Measurements from ENCODE around the gene FCHO1. TPM values are rescaled to one million over a fixed set of nuclear protein-coding genes. Genes with fewer than 3 reads are reported as not detected.

The FCHO1 gene
- total RNA-seq, 4 donors from 2014 or later: under 0.01 to 3.8 (median 1.4) TPM; not detected in 1

- no peak for TF ChIP-seq POLR2A (IDR thresholded peaks at IDR 0.05)
- TF ChIP-seq, protein P1, sequence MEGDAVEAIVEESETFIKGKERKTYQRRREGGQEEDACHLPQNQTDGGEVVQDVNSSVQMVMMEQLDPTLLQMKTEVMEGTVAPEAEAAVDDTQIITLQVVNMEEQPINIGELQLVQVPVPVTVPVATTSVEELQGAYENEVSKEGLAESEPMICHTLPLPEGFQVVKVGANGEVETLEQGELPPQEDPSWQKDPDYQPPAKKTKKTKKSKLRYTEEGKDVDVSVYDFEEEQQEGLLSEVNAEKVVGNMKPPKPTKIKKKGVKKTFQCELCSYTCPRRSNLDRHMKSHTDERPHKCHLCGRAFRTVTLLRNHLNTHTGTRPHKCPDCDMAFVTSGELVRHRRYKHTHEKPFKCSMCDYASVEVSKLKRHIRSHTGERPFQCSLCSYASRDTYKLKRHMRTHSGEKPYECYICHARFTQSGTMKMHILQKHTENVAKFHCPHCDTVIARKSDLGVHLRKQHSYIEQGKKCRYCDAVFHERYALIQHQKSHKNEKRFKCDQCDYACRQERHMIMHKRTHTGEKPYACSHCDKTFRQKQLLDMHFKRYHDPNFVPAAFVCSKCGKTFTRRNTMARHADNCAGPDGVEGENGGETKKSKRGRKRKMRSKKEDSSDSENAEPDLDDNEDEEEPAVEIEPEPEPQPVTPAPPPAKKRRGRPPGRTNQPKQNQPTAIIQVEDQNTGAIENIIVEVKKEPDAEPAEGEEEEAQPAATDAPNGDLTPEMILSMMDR (IDR thresholded peaks at IDR 0.05): no peak
- H3K4me1 ChIP-seq: no peaks in the 10 kb centered on the region
- H3K27me3 ChIP-seq: no peaks in the 10 kb centered on the region
- no peak for DNase-seq
- no peaks in the 10 kb centered on the region for H3K9me3 ChIP-seq
- intact Hi-C loops (cut with DNase I; ENCODE audit: low total_unique reads): no loop called here
- no peak overlapping the region for H3K27ac ChIP-seq
- H3K4me3 ChIP-seq: no peak overlapping the region
- no peaks in the 10 kb centered on the region for H3K36me3 ChIP-seq
Measured at GRCh38 chr19:17755977-17756670, 4.8 kb downstream of the FCHO1 start.

DNA sequence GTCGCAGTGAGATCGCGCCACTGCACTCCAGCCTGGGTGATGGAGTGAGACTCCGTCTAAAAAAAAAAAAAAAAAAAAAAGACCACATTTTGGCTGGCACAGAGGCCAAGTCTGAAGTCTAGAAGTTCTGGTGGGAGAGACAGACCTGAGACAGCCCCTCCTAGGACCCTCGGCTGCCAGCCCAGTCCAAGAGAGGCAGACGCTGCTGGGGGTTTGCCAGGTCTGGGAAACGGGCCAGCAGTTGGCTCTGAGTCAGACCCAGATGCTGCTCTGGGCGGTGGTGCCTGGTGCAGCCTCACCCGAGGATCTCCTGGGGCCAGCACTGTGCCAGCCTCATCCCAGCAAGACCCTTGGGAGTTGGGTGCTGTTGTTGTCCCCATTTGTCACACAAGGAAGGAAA is 5.8 kb downstream of the FCHO1 start:
- DNase-seq: peak; percentile 26 to 53
- no peak for TF ChIP-seq POLR2A (IDR thresholded peaks at IDR 0.05)
- TF ChIP-seq, protein P1 (IDR thresholded peaks at IDR 0.05): no peak
- H3K27me3 ChIP-seq: no peaks in the 10 kb centered on the region
- intact Hi-C loops (cut with DNase I; ENCODE audit: low total_unique reads): no loop called here
- H3K9me3 ChIP-seq: no peaks in the 10 kb centered on the region
- no peaks in the 10 kb centered on the region for H3K36me3 ChIP-seq
- H3K4me3 ChIP-seq: no peak overlapping the region
- H3K27ac ChIP-seq: no peak overlapping the region
- H3K4me1 ChIP-seq: no peaks in the 10 kb centered on the region

- TF ChIP-seq, protein P1 (IDR thresholded peaks at IDR 0.05): no peak
- TF ChIP-seq POLR2A (IDR thresholded peaks at IDR 0.05): no peak
- H3K4me3 ChIP-seq: no peak overlapping the region
Measured at GRCh38 chr19:17758515-17758914, 7.2 kb downstream of the FCHO1 start.

DNA sequence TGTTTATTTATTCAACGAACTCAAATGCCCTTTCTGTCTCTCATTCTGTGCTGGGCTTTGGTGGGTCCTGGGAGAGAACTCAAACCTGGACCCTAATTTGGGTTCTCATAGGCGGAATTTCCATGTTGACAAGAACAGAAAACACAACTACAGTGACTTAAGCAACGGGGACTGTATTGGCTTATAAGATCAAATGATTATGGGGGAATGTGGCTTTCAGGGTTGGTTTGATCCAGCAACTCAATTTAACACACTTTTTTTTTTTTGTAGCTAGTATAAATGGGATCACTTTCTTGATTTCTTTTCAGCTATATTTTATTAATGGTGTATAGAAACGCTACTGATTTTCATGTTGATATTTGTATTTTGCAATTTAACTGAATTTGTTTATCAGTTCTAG is 9.9 kb downstream of the FCHO1 start:
- intact Hi-C loops (cut with DNase I; ENCODE audit: low total_unique reads): no loop called here
- no peak overlapping the region for H3K27ac ChIP-seq
- H3K27me3 ChIP-seq: no peaks in the 10 kb centered on the region
- no peaks in the 10 kb centered on the region for H3K36me3 ChIP-seq
- no peaks in the 10 kb centered on the region for H3K9me3 ChIP-seq
- TF ChIP-seq, protein P1 (IDR thresholded peaks at IDR 0.05): no peak
- TF ChIP-seq POLR2A (IDR thresholded peaks at IDR 0.05): no peak
- no peak for DNase-seq
- H3K4me3 ChIP-seq: no peak overlapping the region
- H3K4me1 ChIP-seq: no peaks in the 10 kb centered on the region

More at GRCh38 chr19:17758515-17758914, 7.2 kb downstream of the FCHO1 start:
- Histone ChIP-seq H3K9me3 (no peaks in the 10 kb centered on the region), H3K4me1 (no peaks in the 10 kb centered on the region), H3K27ac (no peak overlapping the region), H3K27me3 (no peaks in the 10 kb centered on the region), H3K36me3 (no peaks in the 10 kb centered on the region)
- DNase-seq: no peak
- intact Hi-C loops (cut with DNase I; ENCODE audit: low total_unique reads): no loop called here

DNA sequence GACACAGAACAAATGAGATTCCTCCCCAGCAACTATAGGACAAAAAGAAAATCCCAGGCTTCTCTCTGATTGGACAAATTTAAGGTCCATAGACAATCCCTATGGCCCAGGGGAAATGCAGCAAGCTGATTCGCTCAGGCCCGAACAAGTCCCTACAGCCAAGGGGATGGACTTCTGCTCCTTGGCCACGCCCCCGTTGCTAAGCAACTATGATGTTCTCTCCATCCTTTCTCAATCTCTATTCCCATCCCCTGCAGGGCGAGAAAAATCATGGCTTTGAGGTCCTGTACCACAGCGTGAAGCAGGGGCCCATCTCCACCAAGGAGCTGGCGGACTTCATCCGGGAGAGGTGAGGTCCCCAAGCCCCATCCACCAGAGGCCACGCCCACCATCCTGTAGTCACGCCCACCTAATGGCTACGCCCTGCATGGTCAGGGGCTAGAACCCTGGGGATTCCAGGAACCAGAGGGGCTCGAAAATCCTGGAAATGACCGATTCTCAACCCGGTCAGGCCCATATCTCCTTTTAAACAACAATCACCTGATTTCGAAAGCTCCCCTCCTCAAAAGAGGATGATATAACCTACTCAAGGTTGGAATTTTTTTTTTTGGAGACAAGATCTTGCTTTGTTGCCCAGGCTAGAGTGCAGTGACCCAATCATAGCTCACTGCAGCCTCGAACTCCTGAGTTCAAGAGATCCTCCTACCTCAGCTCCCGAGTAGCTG is 11.4 kb downstream of the FCHO1 start:
- Histone ChIP-seq H3K27ac (no peak overlapping the region), H3K9me3 (no peaks in the 10 kb centered on the region), H3K27me3 (no peaks in the 10 kb centered on the region), H3K4me3 (no peak overlapping the region), H3K36me3 (no peaks in the 10 kb centered on the region), H3K4me1 (no peaks in the 10 kb centered on the region)
- intact Hi-C loops (cut with DNase I; ENCODE audit: low total_unique reads): no loop called here
- TF ChIP-seq, protein P1 (IDR thresholded peaks at IDR 0.05): no peak
- no peak for TF ChIP-seq POLR2A (IDR thresholded peaks at IDR 0.05)
- DNase-seq: no peak

All from uterus (tissue), 4 donors.